ENCODE data around the gene ATG9B. TPM values are rescaled to one million over a fixed set of nuclear protein-coding genes. Genes with fewer than 3 reads are reported as not detected.
"Not testable (repeated sequence)": the region's sequence is repeated elsewhere in the genome, so short reads cannot be mapped to it uniquely, and the experiment has no call there.

The ATG9B gene
- polyA plus RNA-seq, 1 donor from 2014 or later: 11.2 TPM

DNA sequence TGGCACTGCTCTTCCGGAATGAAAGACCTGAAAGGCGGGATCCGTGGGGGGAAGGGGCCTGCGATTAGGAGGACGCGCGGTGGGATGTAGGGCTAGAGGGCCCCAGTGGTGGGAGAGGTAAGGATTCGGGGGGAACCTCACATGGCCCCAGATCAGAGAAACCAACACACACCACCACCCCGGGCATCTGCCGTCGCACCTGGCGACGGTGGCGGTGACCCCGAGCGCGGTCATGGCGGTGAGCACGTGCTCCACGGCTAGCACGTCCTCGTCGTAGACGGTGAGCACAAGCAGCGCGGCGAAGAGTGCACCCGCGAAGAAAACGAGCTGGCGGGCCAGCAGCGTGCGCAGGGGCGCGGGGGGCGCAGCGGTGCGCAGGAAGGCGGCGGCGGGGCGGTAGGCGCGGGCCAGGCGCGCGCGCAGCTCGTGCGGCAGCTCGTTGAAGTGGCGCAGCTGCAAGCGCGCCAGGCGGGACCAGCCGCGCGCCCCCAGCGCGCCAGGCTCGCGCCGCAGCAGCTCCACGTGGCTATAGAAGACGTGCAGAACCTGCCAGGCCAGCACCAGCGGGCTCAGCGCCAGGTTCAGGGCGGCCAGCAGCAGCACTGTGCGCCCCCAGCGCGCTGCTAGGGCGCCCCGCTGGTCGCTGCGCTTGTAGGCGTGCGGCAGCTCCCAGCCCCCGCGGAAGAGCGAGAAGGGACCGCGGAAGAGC lies 5.7 kb downstream of the ATG9B start:
- Mint-ChIP-seq H3K27ac (peak overlapping the region; percentile 90 to 96 (median 94)), H3K9me3 (peaks cover 0 to 1% (median 0%) of the 10 kb centered on the region in 3 donors), H3K36me3 (peaks cover 4% of the 10 kb centered on the region), H3K27me3 (peaks cover 33% of the 10 kb centered on the region), H3K4me1 (peaks cover 22 to 27% (median 26%) of the 10 kb centered on the region in 3 donors), H3K4me3 (peak overlapping the region; percentile 70 to 92 (median 86))

DNA sequence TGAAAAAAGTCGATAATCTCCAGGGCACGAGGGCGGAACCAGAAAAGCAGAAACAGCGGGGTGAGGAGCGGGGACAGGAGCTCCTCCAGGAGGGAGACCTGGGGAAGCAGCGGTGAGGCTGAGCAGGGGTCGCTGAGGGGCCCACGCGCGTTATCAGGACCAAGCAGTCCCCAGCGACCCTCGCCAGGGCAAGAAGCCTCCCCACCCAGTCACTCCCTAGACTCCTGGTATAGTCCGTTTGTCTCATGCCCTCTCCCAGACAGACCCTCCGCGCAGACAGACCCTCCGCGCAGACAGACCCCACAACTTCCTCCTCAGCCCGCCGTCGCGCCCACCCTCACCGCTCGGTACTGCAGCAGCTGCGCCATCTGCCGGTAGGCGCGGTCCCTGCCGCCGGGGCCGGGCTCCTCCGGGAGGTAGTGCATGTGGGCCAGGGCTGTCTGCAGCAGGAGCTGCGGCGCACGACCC lies 6.3 kb downstream of the ATG9B start:
- Mint-ChIP-seq H3K27ac (peak overlapping the region; percentile 90 to 96 (median 94)), H3K9me3 (peaks cover 0 to 1% (median 0%) of the 10 kb centered on the region in 3 donors), H3K27me3 (peaks cover 29% of the 10 kb centered on the region), H3K4me1 (peaks cover 22 to 27% (median 26%) of the 10 kb centered on the region in 3 donors), H3K36me3 (peaks cover 3% of the 10 kb centered on the region), H3K4me3 (peak overlapping the region; percentile 70 to 92 (median 86))

DNA sequence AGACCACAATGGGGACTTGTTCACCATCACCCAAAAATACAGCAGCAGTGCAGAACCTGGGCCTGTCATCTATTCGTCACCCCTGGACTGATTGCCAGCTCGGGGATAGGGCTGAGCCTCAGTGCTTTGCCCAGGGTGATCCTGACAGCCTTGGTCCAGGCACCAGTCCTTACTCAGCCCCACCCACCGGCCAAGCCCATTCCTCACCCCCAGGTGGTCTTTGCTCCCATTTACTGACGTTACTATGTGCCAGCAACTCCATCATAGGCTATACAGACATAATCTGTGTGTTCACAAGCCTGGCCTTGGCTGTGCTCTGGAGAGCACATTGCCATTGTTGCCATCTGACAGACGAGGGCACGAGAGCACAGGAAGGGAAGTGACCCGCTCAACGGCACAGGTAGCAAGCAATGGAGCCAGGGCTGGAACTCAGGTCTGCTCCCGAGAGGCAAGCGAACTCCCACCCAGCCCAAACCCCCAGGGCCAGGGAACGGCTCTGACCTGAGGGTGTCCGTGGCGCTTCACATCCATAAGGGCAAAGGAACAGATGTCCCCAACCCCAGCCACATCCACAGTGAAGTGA lies 6.8 kb downstream of the ATG9B start:
- Mint-ChIP-seq H3K27ac (peak overlapping the region; percentile 53 to 96 (median 90)), H3K9me3 (peaks cover 0 to 1% (median 0%) of the 10 kb centered on the region in 3 donors), H3K36me3 (peaks cover 3% of the 10 kb centered on the region), H3K27me3 (peaks cover 29% of the 10 kb centered on the region), H3K4me1 (peaks cover 22 to 31% (median 27%) of the 10 kb centered on the region in 3 donors), H3K4me3 (peak overlapping the region; percentile 70 to 92 (median 86))

DNA sequence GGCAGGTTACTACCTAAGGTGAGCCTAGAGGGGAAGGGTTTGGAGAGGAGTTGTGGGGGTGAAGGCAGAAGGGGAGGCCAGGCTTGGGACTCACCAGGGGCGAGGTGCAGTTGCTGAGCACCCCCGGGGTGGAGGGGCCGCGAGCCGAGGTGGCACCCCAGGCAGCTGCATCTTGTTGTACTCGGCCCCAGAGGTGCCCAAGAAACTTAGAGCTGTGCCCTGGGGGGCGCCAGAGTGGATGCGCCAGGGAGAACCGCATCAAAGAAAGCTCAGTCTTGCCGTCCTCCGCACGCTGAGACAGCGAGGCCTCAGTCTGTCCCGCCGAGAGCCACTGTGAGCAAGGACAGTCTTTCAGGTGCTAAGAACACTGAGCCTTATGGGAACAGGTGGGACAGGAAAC lies 7.4 kb downstream of the ATG9B start:
- peaks cover 31% of the 10 kb centered on the region for H3K27me3 Mint-ChIP-seq
- H3K4me3 Mint-ChIP-seq: peak overlapping the region in 2 of 4 donors; percentile 70 to 92
- peak overlapping the region; percentile 67 to 96 (median 90) for H3K27ac Mint-ChIP-seq
- peaks cover 0 to 1% (median 0%) of the 10 kb centered on the region in 3 donors for H3K9me3 Mint-ChIP-seq
- H3K36me3 Mint-ChIP-seq: peaks cover 3% of the 10 kb centered on the region
- peaks cover 23 to 31% (median 28%) of the 10 kb centered on the region in 3 donors for H3K4me1 Mint-ChIP-seq

DNA sequence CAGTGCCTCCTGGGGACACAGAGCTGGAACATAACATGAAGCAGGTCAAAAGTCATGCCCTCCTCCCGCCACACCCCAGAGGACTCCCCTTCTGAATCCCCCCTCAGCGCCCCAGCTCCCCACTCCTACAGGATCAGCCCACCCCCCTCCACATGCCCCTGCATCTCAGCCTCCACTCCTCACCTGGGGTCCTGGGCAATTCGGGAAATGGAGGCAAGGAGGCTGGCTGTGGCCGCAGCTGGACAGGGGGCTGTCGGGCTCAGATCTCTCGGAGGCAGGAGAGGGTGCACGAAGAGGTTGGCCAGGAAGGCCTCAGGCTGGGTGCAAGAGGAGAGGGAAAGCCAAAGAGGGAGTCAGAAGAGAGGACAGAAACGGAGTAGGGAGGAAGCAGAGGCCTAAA lies 7.8 kb downstream of the ATG9B start:
- H3K4me1 Mint-ChIP-seq: peaks cover 26 to 34% (median 28%) of the 10 kb centered on the region in 3 donors
- peaks cover 28% of the 10 kb centered on the region for H3K27me3 Mint-ChIP-seq

DNA sequence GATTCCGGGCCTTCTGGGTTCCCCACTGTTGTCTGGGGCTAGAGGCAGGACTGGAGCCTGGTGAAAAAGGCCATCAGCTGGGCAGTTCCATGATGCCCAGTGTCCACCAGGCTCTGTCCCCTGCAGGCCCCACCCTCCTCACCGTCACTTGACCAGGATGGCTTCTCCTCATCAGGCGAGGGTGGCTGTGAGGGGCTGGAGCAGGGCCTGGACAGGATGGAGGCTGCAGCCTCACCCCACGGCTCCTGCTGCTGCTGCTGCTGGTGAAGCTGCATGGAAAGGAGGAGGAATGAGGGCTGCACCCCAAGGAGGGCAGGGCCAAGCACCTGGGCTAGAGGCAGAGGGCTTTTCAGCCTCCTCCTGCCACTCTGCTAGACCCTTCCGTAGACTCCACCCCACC lies 8.3 kb downstream of the ATG9B start:
- Mint-ChIP-seq H3K27me3 (peaks cover 24% of the 10 kb centered on the region), H3K36me3 (peaks cover 3% of the 10 kb centered on the region), H3K9me3 (peaks cover 0 to 1% (median 0%) of the 10 kb centered on the region in 3 donors)

More for the DNA sequence above, 7.8 kb downstream of the ATG9B start:
- Mint-ChIP-seq H3K9me3 (peaks cover 0 to 1% (median 0%) of the 10 kb centered on the region in 3 donors), H3K36me3 (peaks cover 3% of the 10 kb centered on the region), H3K4me3 (peak overlapping the region in 2 of 4 donors; percentile 19 to 70), H3K27ac (peak overlapping the region in 2 of 3 donors; percentile 83 to 90)

DNA sequence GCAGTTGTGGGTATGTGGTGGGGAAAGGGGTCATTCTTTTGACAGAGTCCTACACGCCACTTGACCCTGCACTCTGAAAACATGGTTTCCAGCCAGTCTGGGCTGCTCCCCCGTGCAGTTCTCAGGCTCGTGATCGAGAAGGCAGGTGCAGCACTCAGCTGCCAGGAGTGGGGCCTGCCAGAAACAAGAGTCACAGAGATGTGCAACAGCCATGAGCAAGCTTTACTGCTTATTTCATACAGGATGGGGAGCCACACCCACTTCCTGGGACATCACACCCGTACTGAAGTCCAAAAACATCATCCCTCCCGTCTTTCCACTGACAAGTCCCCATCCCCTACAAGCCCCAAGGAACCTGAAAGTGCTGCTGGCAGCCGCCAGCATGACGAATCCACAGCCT lies 9.3 kb downstream of the ATG9B start:
- Mint-ChIP-seq H3K27ac (peak overlapping the region; percentile 97 to 100 (median 97)), H3K4me1 (peaks cover 22 to 34% (median 31%) of the 10 kb centered on the region in 3 donors), H3K9me3 (peaks cover 0 to 1% (median 0%) of the 10 kb centered on the region in 3 donors), H3K27me3 (peaks cover 21% of the 10 kb centered on the region), H3K36me3 (peaks cover 3% of the 10 kb centered on the region), H3K4me3 (peak overlapping the region; percentile 59 to 98 (median 93))

More for the DNA sequence above, 8.3 kb downstream of the ATG9B start:
- H3K4me1 Mint-ChIP-seq: peaks cover 26 to 34% (median 30%) of the 10 kb centered on the region in 3 donors
- H3K4me3 Mint-ChIP-seq: peak overlapping the region in 2 of 4 donors; percentile 19 to 70
- H3K27ac Mint-ChIP-seq: peak overlapping the region in 2 of 3 donors; percentile 97 to 100

DNA sequence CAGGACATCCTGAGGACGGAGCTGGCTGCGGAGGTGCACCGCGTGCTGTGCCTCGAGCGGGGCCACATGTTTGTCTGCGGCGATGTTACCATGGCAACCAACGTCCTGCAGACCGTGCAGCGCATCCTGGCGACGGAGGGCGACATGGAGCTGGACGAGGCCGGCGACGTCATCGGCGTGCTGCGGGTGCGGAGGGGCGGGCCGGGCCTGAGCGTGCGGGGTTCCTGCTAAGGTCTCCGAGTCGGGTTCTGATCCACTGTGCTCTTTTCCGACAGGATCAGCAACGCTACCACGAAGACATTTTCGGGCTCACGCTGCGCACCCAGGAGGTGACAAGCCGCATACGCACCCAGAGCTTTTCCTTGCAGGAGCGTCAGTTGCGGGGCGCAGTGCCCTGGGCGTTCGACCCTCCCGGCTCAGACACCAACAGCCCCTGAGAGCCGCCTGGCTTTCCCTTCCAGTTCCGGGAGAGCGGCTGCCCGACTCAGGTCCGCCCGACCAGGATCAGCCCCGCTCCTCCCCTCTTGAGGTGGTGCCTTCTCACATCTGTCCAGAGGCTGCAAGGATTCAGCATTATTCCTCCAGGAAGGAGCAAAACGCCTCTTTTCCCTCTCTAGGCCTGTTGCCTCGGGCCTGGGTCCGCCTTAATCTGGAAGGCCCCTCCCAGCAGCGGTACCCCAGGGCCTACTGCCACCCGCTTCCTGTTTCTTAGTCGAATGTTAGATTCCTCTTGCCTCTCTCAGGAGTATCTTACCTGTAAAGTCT lies 10.4 kb downstream of the ATG9B start:
- H3K36me3 Mint-ChIP-seq: peaks cover 3% of the 10 kb centered on the region
- H3K4me3 Mint-ChIP-seq: peak overlapping the region; percentile 88 to 98 (median 96)
- H3K27ac Mint-ChIP-seq: peak overlapping the region; percentile 97 to 100 (median 97)
- H3K9me3 Mint-ChIP-seq: peaks cover 0 to 1% (median 0%) of the 10 kb centered on the region in 3 donors
- peaks cover 13% of the 10 kb centered on the region for H3K27me3 Mint-ChIP-seq
- H3K4me1 Mint-ChIP-seq: peaks cover 22 to 31% (median 27%) of the 10 kb centered on the region in 3 donors

DNA sequence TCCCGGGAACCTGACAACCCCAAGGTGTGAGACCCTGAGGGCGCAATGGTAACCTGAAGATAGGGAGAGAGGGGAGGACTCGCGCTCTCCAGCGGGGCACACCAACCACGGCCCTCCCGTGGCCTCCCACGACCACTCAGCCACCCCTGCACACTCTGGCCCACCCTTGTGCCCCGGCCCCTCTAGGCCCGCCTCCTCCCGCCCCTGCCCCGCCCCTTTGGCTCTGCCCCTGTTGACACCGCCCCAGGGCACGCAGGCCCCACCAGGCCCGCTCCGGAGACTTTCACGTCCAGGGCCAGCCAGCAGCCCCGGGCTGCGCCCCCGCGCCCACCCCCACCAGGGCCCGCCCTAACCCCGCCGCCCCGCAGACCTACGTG lies 10.9 kb downstream of the ATG9B start:
- Mint-ChIP-seq H3K36me3 (peaks cover 3% of the 10 kb centered on the region), H3K4me3 (peak overlapping the region in 3 of 4 donors; percentile 41 to 98 (median 95)), H3K4me1 (peaks cover 24 to 30% (median 27%) of the 10 kb centered on the region in 3 donors), H3K9me3 (peaks cover 0 to 1% (median 1%) of the 10 kb centered on the region in 3 donors), H3K27ac (peak overlapping the region; percentile 97 to 100 (median 97)), H3K27me3 (peaks cover 12% of the 10 kb centered on the region)

DNA sequence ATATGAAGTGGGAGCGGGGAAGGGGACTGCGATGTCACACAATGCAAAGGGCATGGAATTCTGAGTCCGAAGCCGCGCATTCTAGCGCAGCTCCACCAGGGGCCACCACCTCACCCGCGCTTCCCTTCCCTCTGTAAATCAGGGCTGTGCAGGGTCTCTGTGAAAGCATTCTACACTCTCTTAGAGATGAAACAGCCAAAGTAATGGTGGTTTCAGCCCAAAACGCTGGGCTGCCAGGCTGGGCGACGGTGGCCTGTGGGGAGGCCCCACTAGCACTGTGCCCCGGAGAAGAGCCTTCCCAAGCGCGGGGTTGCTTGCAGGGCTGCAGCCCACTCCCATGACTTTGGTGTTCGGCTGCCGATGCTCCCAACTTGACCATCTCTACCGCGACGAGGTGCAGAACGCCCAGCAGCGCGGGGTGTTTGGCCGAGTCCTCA lies 11.4 kb downstream of the ATG9B start:
- H3K27ac Mint-ChIP-seq: peak overlapping the region; percentile 81 to 100 (median 97)
- peaks cover 3% of the 10 kb centered on the region for H3K36me3 Mint-ChIP-seq
- H3K27me3 Mint-ChIP-seq: peaks cover 11% of the 10 kb centered on the region
- peak overlapping the region; percentile 41 to 81 (median 56) for H3K4me3 Mint-ChIP-seq
- H3K9me3 Mint-ChIP-seq: peaks cover 0 to 1% (median 1%) of the 10 kb centered on the region in 3 donors
- peaks cover 24 to 31% (median 31%) of the 10 kb centered on the region in 3 donors for H3K4me1 Mint-ChIP-seq

DNA sequence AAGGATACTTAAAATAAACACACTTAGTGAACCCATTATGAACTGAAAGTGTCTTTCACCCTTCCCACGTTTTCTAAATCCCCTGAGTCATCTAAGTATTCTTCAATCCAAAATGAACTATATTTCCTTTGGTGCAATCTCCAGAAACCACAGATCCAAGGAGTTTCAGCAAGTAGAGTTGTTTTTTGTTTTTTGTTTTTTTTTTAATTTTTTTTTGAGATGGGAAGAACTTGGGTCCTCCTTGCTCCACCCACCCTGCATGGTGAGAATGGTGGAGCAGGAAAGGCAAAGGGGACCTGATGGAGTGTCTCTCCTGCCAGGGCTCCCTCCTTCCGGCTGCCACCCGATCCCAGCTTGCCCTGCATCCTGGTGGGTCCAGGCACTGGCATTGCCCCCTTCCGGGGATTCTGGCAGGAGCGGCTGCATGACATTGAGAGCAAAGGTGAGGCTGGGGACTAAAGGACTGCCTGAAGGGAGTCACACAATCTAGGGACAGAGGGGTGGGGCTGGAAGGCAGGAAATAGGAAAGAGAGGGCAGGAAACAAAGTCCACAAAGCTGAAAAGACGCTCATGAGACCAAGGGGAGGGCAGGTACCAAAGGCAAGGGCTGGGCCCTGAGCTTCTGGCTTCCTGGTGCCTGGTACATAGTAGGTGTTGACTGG lies 12.1 kb downstream of the ATG9B start:
- Mint-ChIP-seq H3K4me1 (peaks cover 20 to 30% (median 27%) of the 10 kb centered on the region in 3 donors), H3K4me3 (peak overlapping the region in 3 of 4 donors; percentile 44 to 77 (median 70)), H3K9me3 (peaks cover 0 to 1% (median 1%) of the 10 kb centered on the region in 3 donors), H3K36me3 (peaks cover 3% of the 10 kb centered on the region), H3K27ac (peak overlapping the region; percentile 48 to 100 (median 97)), H3K27me3 (peaks cover 13% of the 10 kb centered on the region)

DNA sequence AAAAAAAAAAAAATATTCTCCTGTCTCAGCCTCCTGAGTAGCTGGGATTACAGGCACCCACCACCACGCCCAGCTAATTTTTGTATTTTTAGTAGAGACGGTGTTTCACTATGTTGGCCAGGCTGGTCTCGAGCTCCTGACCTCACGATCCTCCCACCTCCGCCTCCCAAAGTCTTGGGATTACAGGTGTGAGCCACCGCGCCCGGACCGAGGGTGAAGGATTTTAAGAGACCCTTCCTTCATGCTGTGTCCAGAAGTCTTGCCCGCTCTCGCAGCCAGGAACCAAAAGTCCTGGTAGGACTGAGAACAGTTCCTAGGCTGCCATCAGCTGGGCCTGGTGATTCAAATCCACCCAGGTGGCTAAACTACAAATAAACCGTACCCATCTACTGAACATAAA lies 12.7 kb downstream of the ATG9B start:
- H3K9me3 Mint-ChIP-seq, H3K36me3 Mint-ChIP-seq: not testable (repeated sequence)
- peak overlapping the region in 1 of 4 donors; percentile 77 for H3K4me3 Mint-ChIP-seq
- peaks cover 13% of the 10 kb centered on the region for H3K27me3 Mint-ChIP-seq
- H3K27ac Mint-ChIP-seq: peak overlapping the region in 2 of 3 donors; percentile 97 to 100
- H3K4me1 Mint-ChIP-seq: peaks cover 20 to 30% (median 27%) of the 10 kb centered on the region in 3 donors

DNA sequence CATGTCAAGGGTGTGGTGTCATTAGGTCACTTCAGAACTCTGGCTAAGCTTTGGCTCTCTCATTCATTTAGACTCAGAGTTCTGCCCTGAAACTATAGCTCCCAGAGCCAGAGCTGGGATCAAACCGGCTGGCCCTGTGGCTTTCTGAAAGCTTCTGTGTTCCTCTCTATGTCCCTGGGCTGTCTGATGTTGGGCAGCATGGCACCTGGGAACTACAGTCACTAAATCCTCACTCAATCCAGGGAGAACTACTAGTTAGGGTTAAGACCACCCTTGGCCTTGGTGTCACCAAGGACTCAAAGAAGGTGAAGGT lies 13.2 kb downstream of the ATG9B start:
- H3K9me3 Mint-ChIP-seq: peaks cover 0 to 1% (median 1%) of the 10 kb centered on the region in 3 donors
- H3K36me3 Mint-ChIP-seq: peaks cover 3% of the 10 kb centered on the region
- peak overlapping the region; percentile 53 to 95 (median 84) for H3K27ac Mint-ChIP-seq
- H3K27me3 Mint-ChIP-seq: peaks cover 13% of the 10 kb centered on the region
- peaks cover 20 to 30% (median 27%) of the 10 kb centered on the region in 3 donors for H3K4me1 Mint-ChIP-seq
- peak overlapping the region in 2 of 4 donors; percentile 58 to 67 for H3K4me3 Mint-ChIP-seq

All from IgD-negative memory B cell (primary cell).